ENCODE results near the gene TFPT. TPM values are rescaled to one million over a fixed set of nuclear protein-coding genes. Genes with fewer than 3 reads are reported as not detected.

TFPT gene
- total RNA-seq, 1 donor from 2014 or later: 22.1 TPM

- TF ChIP-seq CTCF (IDR thresholded peaks at IDR 0.05): no peak
- Histone ChIP-seq H3K27me3 (ENCODE audit: low read depth) (no peaks in the 10 kb centered on the region), H3K4me1 (peaks cover 12% of the 10 kb centered on the region), H3K27ac (no peak overlapping the region), H3K36me3 (peaks cover 65% of the 10 kb centered on the region), H3K9me3 (no peaks in the 10 kb centered on the region), H3K4me3 (no peak overlapping the region)
- no peak for ATAC-seq
- no peak for DNase-seq
- intact Hi-C loops (cut with DNase I): no loop called here
Measured at GRCh38 chr19:54109651-54110050, 5.8 kb downstream of the TFPT start.

GRCh38 chr19:54108496-54108895 is 7.0 kb downstream of the TFPT start:
- peaks cover 65% of the 10 kb centered on the region for H3K36me3 ChIP-seq
- H3K9me3 ChIP-seq: no peaks in the 10 kb centered on the region
- no peaks in the 10 kb centered on the region for H3K27me3 ChIP-seq (ENCODE audit: low read depth)
- ATAC-seq (no peak), DNase-seq (peak; percentile 35)
- no peak overlapping the region for H3K27ac ChIP-seq
- TF ChIP-seq CTCF (IDR thresholded peaks at IDR 0.05): no peak
- no peak overlapping the region for H3K4me3 ChIP-seq
- intact Hi-C loops (cut with DNase I): no loop called here
- peaks cover 8% of the 10 kb centered on the region for H3K4me1 ChIP-seq

GRCh38 chr19:54107876-54108490 is 7.5 kb downstream of the TFPT start:
- no peak for TF ChIP-seq CTCF (IDR thresholded peaks at IDR 0.05)
- no peak overlapping the region for H3K4me3 ChIP-seq
- H3K36me3 ChIP-seq: peaks cover 65% of the 10 kb centered on the region
- H3K27ac ChIP-seq: no peak overlapping the region
- peaks cover 11% of the 10 kb centered on the region for H3K4me1 ChIP-seq
- no peaks in the 10 kb centered on the region for H3K27me3 ChIP-seq (ENCODE audit: low read depth)
- peak; percentile 41 for DNase-seq
- H3K9me3 ChIP-seq: no peaks in the 10 kb centered on the region
- intact Hi-C loops (cut with DNase I): no loop called here
- no peak for ATAC-seq

- intact Hi-C loops (cut with DNase I): no loop called here
- peaks cover 60% of the 10 kb centered on the region for H3K36me3 ChIP-seq
- ATAC-seq (no peak), DNase-seq (peak; percentile 37)
- no peak for TF ChIP-seq CTCF (IDR thresholded peaks at IDR 0.05)
- H3K27me3 ChIP-seq (ENCODE audit: low read depth): no peaks in the 10 kb centered on the region
- no peak overlapping the region for H3K4me3 ChIP-seq
- peaks cover 11% of the 10 kb centered on the region for H3K4me1 ChIP-seq
- no peak overlapping the region for H3K27ac ChIP-seq
- H3K9me3 ChIP-seq: no peaks in the 10 kb centered on the region
Measured at GRCh38 chr19:54106716-54107115, 8.7 kb downstream of the TFPT start.

- no peak overlapping the region for H3K4me3 ChIP-seq
- H3K36me3 ChIP-seq: peaks cover 55% of the 10 kb centered on the region
- intact Hi-C loops (cut with DNase I): no loop called here
- H3K27ac ChIP-seq: no peak overlapping the region
- no peak for ATAC-seq
- H3K27me3 ChIP-seq (ENCODE audit: low read depth): no peaks in the 10 kb centered on the region
- H3K9me3 ChIP-seq: no peaks in the 10 kb centered on the region
- DNase-seq: peak; percentile 34
- peaks cover 11% of the 10 kb centered on the region for H3K4me1 ChIP-seq
- TF ChIP-seq CTCF (IDR thresholded peaks at IDR 0.05): no peak
Measured at GRCh38 chr19:54105796-54106195, 9.7 kb downstream of the TFPT start.

Measured in lower lobe of right lung (tissue), 2 donors.